ENCODE results near the gene PML. TPM values are rescaled to one million over a fixed set of nuclear protein-coding genes. Genes with fewer than 3 reads are reported as not detected.

Gene PML
- total and polyA plus RNA-seq, 10 donors, result 17.5 to 127 (median 83.1) TPM

DNA sequence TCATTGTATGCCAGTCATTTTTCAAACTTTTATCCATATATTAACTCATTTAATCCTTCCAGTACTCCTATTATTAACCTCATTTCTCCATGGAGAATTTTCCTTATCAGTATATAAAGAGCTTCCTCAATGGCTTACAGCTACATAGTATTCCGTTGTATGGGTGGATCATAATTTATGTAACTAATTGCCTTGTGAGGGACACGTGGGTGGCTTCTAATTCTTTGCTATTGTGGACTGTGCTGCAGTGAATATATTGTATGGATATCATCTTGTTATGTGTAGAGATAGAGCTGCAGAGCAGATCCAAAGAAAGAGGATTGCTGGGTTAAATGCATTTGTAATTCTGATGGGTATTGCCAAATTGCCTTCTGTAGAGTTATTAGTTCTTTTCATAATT is 25.2 kb downstream of the PML start:
- Histone ChIP-seq H3K9me3 (no peaks in the 10 kb centered on the region), H3K4me3 (no peak overlapping the region), H3K4me1 (peaks cover 0 to 67% (median 21%) of the 10 kb centered on the region in 6 donors), H3K36me3 (peaks cover 0 to 98% (median 36%) of the 10 kb centered on the region in 6 donors), H3K27ac (no peak overlapping the region), H3K27me3 (replicated peaks in 1 of 7) (no peaks in the 10 kb centered on the region)
- intact Hi-C loops (cut with DNase I; ENCODE audit: low total_unique reads), result no loop called here
- TF ChIP-seq POLR2A (IDR thresholded peaks at IDR 0.05) (no peak), POLR2AphosphoS5 (IDR thresholded peaks at IDR 0.05) (no peak)
- TF ChIP-seq, protein P1, sequence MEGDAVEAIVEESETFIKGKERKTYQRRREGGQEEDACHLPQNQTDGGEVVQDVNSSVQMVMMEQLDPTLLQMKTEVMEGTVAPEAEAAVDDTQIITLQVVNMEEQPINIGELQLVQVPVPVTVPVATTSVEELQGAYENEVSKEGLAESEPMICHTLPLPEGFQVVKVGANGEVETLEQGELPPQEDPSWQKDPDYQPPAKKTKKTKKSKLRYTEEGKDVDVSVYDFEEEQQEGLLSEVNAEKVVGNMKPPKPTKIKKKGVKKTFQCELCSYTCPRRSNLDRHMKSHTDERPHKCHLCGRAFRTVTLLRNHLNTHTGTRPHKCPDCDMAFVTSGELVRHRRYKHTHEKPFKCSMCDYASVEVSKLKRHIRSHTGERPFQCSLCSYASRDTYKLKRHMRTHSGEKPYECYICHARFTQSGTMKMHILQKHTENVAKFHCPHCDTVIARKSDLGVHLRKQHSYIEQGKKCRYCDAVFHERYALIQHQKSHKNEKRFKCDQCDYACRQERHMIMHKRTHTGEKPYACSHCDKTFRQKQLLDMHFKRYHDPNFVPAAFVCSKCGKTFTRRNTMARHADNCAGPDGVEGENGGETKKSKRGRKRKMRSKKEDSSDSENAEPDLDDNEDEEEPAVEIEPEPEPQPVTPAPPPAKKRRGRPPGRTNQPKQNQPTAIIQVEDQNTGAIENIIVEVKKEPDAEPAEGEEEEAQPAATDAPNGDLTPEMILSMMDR (IDR thresholded peaks at IDR 0.05 in 8 of 11, conservative IDR thresholded peaks at IDR 0.05 in 3 of 11), result no peak
- no peak for DNase-seq
- 48 to 58% (median 53%) methylated on average over 2 of the region's 2 CpGs for WGBS, 5 donors

DNA sequence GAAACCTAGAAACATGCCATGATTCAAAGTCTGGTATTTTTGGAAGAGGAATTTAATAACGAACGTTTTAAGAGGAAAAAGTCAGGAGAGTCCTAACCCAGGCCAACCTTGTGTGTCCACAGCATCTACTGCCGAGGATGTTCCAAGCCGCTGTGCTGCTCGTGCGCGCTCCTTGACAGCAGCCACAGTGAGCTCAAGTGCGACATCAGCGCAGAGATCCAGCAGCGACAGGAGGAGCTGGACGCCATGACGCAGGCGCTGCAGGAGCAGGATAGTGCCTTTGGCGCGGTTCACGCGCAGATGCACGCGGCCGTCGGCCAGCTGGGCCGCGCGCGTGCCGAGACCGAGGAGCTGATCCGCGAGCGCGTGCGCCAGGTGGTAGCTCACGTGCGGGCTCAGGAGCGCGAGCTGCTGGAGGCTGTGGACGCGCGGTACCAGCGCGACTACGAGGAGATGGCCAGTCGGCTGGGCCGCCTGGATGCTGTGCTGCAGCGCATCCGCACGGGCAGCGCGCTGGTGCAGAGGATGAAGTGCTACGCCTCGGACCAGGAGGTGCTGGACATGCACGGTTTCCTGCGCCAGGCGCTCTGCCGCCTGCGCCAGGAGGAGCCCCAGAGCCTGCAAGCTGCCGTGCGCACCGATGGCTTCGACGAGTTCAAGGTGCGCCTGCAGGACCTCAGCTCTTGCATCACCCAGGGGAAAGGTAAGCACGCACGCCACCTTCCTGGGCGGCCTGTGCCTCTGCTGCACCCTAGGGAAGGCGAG is 28.4 kb downstream of the PML start:
- Histone ChIP-seq H3K27ac (no peak overlapping the region), H3K27me3 (replicated peaks in 1 of 7) (no peaks in the 10 kb centered on the region), H3K36me3 (peaks cover 0 to 100% (median 57%) of the 10 kb centered on the region in 6 donors), H3K4me3 (no peak overlapping the region), H3K9me3 (no peaks in the 10 kb centered on the region), H3K4me1 (peaks cover 0 to 70% (median 25%) of the 10 kb centered on the region in 6 donors)
- no peak for TF ChIP-seq POLR2A (IDR thresholded peaks at IDR 0.05)
- TF ChIP-seq, protein P1 (IDR thresholded peaks at IDR 0.05 in 8 of 11, conservative IDR thresholded peaks at IDR 0.05 in 3 of 11), result no peak
- TF ChIP-seq POLR2AphosphoS5 (IDR thresholded peaks at IDR 0.05), result no peak
- intact Hi-C loops (cut with DNase I; ENCODE audit: low total_unique reads), result no loop called here
- DNase-seq, result no peak
- 94 to 97% (median 96%) methylated on average over 59 to 66 of the region's 66 CpGs for WGBS, 5 donors

DNA sequence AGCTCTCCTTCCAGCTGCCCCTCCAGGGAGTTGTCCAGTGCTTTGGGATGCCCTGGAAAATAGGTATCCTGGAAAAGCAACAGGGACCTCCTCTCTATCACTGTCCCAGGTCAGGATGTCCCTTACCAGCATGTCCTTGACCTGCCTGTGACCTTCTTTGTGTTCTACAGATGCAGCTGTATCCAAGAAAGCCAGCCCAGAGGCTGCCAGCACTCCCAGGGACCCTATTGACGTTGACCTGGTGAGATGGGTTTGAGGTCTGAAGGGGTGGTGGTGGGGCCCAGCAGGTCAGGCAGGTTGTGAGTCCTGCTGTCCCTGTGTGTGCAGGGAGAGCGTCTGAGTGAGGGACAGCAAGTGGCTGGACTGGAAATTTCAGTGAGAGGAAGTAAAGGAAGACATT is 30.2 kb downstream of the PML start:
- no peak for TF ChIP-seq POLR2AphosphoS5 (IDR thresholded peaks at IDR 0.05)
- no peak for TF ChIP-seq POLR2A (IDR thresholded peaks at IDR 0.05)
- TF ChIP-seq, protein P1 (IDR thresholded peaks at IDR 0.05 in 8 of 11, conservative IDR thresholded peaks at IDR 0.05 in 3 of 11), result no peak
- Histone ChIP-seq H3K4me1 (peaks cover 2 to 63% (median 28%) of the 10 kb centered on the region in 6 donors), H3K9me3 (no peaks in the 10 kb centered on the region), H3K4me3 (no peak overlapping the region), H3K36me3 (peaks cover 0 to 100% (median 62%) of the 10 kb centered on the region in 6 donors), H3K27me3 (replicated peaks in 1 of 7) (no peaks in the 10 kb centered on the region), H3K27ac (peak overlapping the region in 5 of 8 donors; percentile 18 to 61 (median 36))
- intact Hi-C loops (cut with DNase I; ENCODE audit: low total_unique reads), result no loop called here
- DNase-seq, result no peak
- WGBS, 5 donors, result 27 to 95% (median 68%) methylated on average over 2 of the region's 2 CpGs

DNA sequence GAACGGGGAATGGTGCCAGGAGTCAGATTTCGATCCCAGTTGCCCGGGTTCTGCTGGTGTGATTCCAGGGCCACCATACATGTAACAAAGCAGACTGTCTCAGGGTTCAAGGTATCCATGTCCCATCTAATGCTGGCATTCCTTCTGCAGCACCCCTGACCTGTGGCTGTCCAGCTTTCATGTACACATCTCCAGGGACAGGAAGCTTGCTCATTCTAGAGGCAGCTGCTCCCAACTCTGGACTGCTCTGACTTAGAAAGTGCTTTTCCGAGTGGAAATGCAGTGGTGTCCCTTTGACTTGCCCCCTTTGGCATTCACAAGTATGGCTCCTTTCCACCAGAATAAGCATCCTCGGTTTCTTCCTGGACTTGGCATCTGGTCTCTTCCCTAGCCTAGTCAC is 30.9 kb downstream of the PML start:
- Histone ChIP-seq H3K9me3 (no peaks in the 10 kb centered on the region), H3K4me3 (no peak overlapping the region), H3K27ac (peak overlapping the region in 6 of 8 donors; percentile 8 to 61 (median 25)), H3K27me3 (replicated peaks in 1 of 7) (no peaks in the 10 kb centered on the region), H3K4me1 (peaks cover 0 to 55% (median 26%) of the 10 kb centered on the region in 6 donors), H3K36me3 (peaks cover 0 to 100% (median 66%) of the 10 kb centered on the region in 6 donors)
- DNase-seq, result no peak
- WGBS, 5 donors, result 62 to 78% (median 74%) methylated on average over 5 of the region's 5 CpGs
- TF ChIP-seq POLR2A (IDR thresholded peaks at IDR 0.05) (no peak), POLR2AphosphoS5 (IDR thresholded peaks at IDR 0.05) (peak in 1 of 3 donors; percentile 8)
- TF ChIP-seq, protein P1 (IDR thresholded peaks at IDR 0.05 in 8 of 11, conservative IDR thresholded peaks at IDR 0.05 in 3 of 11), result no peak
- intact Hi-C loops (cut with DNase I; ENCODE audit: low total_unique reads), result no loop called here
